Liver (tissue), 9 donors: Measurements from ENCODE around the gene PRR23E. TPM values are rescaled to one million over a fixed set of nuclear protein-coding genes. Genes with fewer than 3 reads are reported as not detected.

ENCODE experiments used
- DNase-seq: peaks from one replicate; pipeline ENCODE4 v3.0.0-alpha.2; 2017; ENCODE audit warnings: low spot score
- H3K27ac ChIP-seq, 2 donors: one replicate each; pipeline ENCODE4 v1.7.0; 2013; ENCODE audit warnings: inconsistent platforms in 2 of 2, low read length in 2 of 2, control low read depth in 1 of 2, low read depth in 1 of 2, mild to moderate bottlenecking in 1 of 2
- H3K27me3 ChIP-seq, 4 donors: one replicate each; pipeline versions ENCODE4 v1.6.1 to v1.7.0; 2013; ENCODE audit warnings: low read length in 3 of 4, inconsistent platforms in 1 of 4, mild to moderate bottlenecking in 1 of 4, moderate library complexity in 1 of 4; ENCODE audit not compliant: control insufficient read depth in 4 of 4, insufficient read depth in 4 of 4
- H3K36me3 ChIP-seq, 4 donors: one replicate each; pipeline versions ENCODE4 v1.6.1 to v1.7.0; 2013; ENCODE audit warnings: low read length in 3 of 4, mild to moderate bottlenecking in 3 of 4, low read depth in 1 of 4, moderate library complexity in 1 of 4; ENCODE audit not compliant: control insufficient read depth in 4 of 4, insufficient read depth in 3 of 4
- H3K4me1 ChIP-seq, 4 donors: one replicate each; pipeline versions ENCODE4 v1.6.1 to v1.7.0; 2013; ENCODE audit warnings: low read length in 3 of 4, mild to moderate bottlenecking in 3 of 4, moderate library complexity in 1 of 4; ENCODE audit not compliant: control insufficient read depth in 4 of 4, insufficient read depth in 4 of 4
- H3K4me3 ChIP-seq, 3 donors: one replicate each; pipeline versions ENCODE4 v1.6.1 to v1.7.0; 2013; ENCODE audit warnings: low read length in 3 of 3, control low read depth in 1 of 3, low read depth in 1 of 3, mild to moderate bottlenecking in 1 of 3
- H3K9ac ChIP-seq, 2 donors: one replicate each; pipeline ENCODE4 v1.7.0; 2013; ENCODE audit warnings: low read length in 2 of 2, mild to moderate bottlenecking in 2 of 2, moderate library complexity in 2 of 2, control low read depth in 1 of 2, low read depth in 1 of 2
- H3K9me3 ChIP-seq, 4 donors: one replicate each; pipeline versions ENCODE4 v1.6.1 to v1.7.0; 2013; ENCODE audit warnings: low read length in 3 of 4; ENCODE audit not compliant: control insufficient read depth in 4 of 4
- EGR1 ChIP-seq, 2 donors: IDR thresholded peaks; 2 replicates each; pipeline ENCODE4 v1.6.1; 2016 to 2018; ENCODE audit warnings: antibody characterized with exemption in 2 of 2, low read depth in 2 of 2
- FOXA1 ChIP-seq: IDR thresholded peaks from 2 replicates; pipeline ENCODE4 v1.6.1; 2016; ENCODE audit warnings: antibody characterized with exemption
- FOXA2 ChIP-seq: IDR thresholded peaks from 2 replicates; pipeline ENCODE4 v1.6.1; 2016; ENCODE audit warnings: antibody characterized with exemption
- GABPA ChIP-seq, 2 donors: IDR thresholded peaks in 1 of 2; conservative IDR thresholded peaks in 1 of 2; 2 replicates each; pipeline ENCODE4 v1.6.1; 2016; ENCODE audit warnings: antibody characterized with exemption in 2 of 2, mild to moderate bottlenecking in 1 of 2, moderate library complexity in 1 of 2
- HNF4A ChIP-seq, 2 donors: conservative IDR thresholded peaks; 2 replicates each; pipeline ENCODE4 v1.6.1; 2016; ENCODE audit warnings: antibody characterized with exemption in 2 of 2, mild to moderate bottlenecking in 2 of 2
- HNF4G ChIP-seq: IDR thresholded peaks from 2 replicates; pipeline ENCODE4 v1.6.1; 2016; ENCODE audit warnings: antibody characterized with exemption
- JUND ChIP-seq, 2 donors: IDR thresholded peaks; 2 replicates each; pipeline ENCODE4 v1.6.1; 2016; ENCODE audit warnings: antibody characterized with exemption in 2 of 2
- NR2F2 ChIP-seq: IDR thresholded peaks from 2 replicates; pipeline ENCODE4 v1.6.1; 2016; ENCODE audit warnings: antibody characterized with exemption
- RAD21 ChIP-seq, 2 donors: IDR thresholded peaks; 2 replicates each; pipeline ENCODE4 v1.6.1; 2016; ENCODE audit warnings: antibody characterized with exemption in 2 of 2, mild to moderate bottlenecking in 2 of 2
- RXRA ChIP-seq, 2 donors: IDR thresholded peaks; 2 replicates each; pipeline ENCODE4 v1.6.1; 2017 to 2018; ENCODE audit warnings: antibody characterized with exemption in 2 of 2, mild to moderate bottlenecking in 1 of 2
- SP1 ChIP-seq: IDR thresholded peaks from 2 replicates; pipeline ENCODE4 v1.6.1; 2018; ENCODE audit warnings: antibody characterized with exemption, mild to moderate bottlenecking
- TAF1 ChIP-seq: conservative IDR thresholded peaks from 2 replicates; pipeline ENCODE4 v1.6.1; 2016; ENCODE audit warnings: antibody characterized with exemption, mild to moderate bottlenecking
- YY1 ChIP-seq: IDR thresholded peaks from 2 replicates; pipeline ENCODE4 v1.6.1; 2016; ENCODE audit warnings: antibody characterized with exemption, mild to moderate bottlenecking
- WGBS: extraction: QIAGEN DNeasy Blood & Tissue Kit; methylation state at CpG from one replicate; pipeline ENCODE4 v1.1.7; 2013; 5-methylcytosine and 5-hydroxymethylcytosine counted together
- polyA plus RNA-seq, 2 donors: library from polyadenylated mRNA; stranded (reverse) in 1 of 2; unstranded in 1 of 2; fragments of 200-250 nt in 1 of 2; fragments of >200 nt in 1 of 2; fragmentation: Nextera tagmentation in 1 of 2; extraction: Ambion mirVana in 1 of 2; gene quantifications; one replicate each; pipeline versions ENCODE4 v1.2.1 to v1.2.3, GENCODE V29; 2013 to 2015
- total RNA-seq, 2 donors: library from RNA; depleted of rRNA; stranded (reverse); fragments of >200 nt; gene quantifications; one replicate each; pipeline ENCODE4 v1.2.3, GENCODE V29; 2014
- TF ChIP-seq, protein P1 (sequence below): fragments of 150-350 bp; IDR thresholded peaks from 2 replicates; pipeline ENCODE4 v1.5.1; 2017; ENCODE audit warnings: improper control_type of control experiment, low read depth, low read length; ENCODE audit not compliant: missing input control
- TF ChIP-seq, protein P2 (sequence below): IDR thresholded peaks from 2 replicates; pipeline ENCODE4 v1.6.1; 2016; ENCODE audit warnings: antibody characterized with exemption
- TF ChIP-seq, protein P3 (sequence below): IDR thresholded peaks from 2 replicates; pipeline ENCODE4 v1.6.1; 2016; ENCODE audit warnings: antibody characterized with exemption
- TF ChIP-seq, protein P4 (sequence below): IDR thresholded peaks from 2 replicates; pipeline ENCODE4 v1.6.1; 2016; ENCODE audit warnings: antibody characterized with exemption
- TF ChIP-seq, protein P5 (sequence below): IDR thresholded peaks from 2 replicates; pipeline ENCODE4 v1.6.1; 2016; ENCODE audit warnings: antibody characterized with exemption, mild to moderate bottlenecking
- donor health status: healthy.
- donor health status: healthy.
- donor health status: healthy.
- donor health status: healthy.
- donor health status: healthy.

Gene PRR23E
- total and polyA plus RNA-seq, 4 donors: not detected

DNA sequence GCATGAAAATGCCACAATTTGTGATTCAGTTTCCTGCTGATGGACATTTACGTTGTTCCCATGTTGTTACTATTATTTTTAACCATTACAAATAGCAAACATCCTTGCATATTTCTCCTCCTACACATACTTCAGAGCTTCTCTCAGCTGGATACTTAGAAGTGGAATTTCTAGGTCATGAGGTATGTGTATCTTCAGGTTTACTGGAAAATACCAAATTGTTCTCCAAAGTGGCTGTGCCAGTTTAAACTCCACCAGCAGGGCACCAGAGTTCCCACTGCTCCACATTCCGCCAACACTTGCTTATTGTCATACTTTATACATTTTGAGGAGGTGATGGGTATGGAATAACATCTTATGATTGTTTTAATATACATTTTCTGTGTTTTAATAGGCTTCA is 45.7 kb downstream of the PRR23E start:
- Histone ChIP-seq H3K4me1 (no peaks in the 10 kb centered on the region), H3K9me3 (peaks cover 0 to 4% (median 1%) of the 10 kb centered on the region in 4 donors), H3K4me3 (no peak overlapping the region), H3K27ac (no peak overlapping the region), H3K9ac (no peak overlapping the region), H3K36me3 (no peaks in the 10 kb centered on the region), H3K27me3 (no peaks in the 10 kb centered on the region)
- 77% methylated on average over 2 of the region's 2 CpGs for WGBS
- TF ChIP-seq, protein P1, sequence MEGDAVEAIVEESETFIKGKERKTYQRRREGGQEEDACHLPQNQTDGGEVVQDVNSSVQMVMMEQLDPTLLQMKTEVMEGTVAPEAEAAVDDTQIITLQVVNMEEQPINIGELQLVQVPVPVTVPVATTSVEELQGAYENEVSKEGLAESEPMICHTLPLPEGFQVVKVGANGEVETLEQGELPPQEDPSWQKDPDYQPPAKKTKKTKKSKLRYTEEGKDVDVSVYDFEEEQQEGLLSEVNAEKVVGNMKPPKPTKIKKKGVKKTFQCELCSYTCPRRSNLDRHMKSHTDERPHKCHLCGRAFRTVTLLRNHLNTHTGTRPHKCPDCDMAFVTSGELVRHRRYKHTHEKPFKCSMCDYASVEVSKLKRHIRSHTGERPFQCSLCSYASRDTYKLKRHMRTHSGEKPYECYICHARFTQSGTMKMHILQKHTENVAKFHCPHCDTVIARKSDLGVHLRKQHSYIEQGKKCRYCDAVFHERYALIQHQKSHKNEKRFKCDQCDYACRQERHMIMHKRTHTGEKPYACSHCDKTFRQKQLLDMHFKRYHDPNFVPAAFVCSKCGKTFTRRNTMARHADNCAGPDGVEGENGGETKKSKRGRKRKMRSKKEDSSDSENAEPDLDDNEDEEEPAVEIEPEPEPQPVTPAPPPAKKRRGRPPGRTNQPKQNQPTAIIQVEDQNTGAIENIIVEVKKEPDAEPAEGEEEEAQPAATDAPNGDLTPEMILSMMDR: no peak
- no peak for TF ChIP-seq HNF4A (conservative IDR thresholded peaks at IDR 0.05)
- no peak for TF ChIP-seq SP1
- no peak for TF ChIP-seq EGR1 (IDR thresholded peaks at IDR 0.05; ENCODE audit: low read depth in 2 of 2)
- no peak for TF ChIP-seq RAD21 (IDR thresholded peaks at IDR 0.05)
- no peak for TF ChIP-seq FOXA1
- TF ChIP-seq, protein P2, sequence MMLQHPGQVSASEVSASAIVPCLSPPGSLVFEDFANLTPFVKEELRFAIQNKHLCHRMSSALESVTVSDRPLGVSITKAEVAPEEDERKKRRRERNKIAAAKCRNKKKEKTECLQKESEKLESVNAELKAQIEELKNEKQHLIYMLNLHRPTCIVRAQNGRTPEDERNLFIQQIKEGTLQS: no peak
- TF ChIP-seq YY1: no peak
- TF ChIP-seq, protein P3, sequence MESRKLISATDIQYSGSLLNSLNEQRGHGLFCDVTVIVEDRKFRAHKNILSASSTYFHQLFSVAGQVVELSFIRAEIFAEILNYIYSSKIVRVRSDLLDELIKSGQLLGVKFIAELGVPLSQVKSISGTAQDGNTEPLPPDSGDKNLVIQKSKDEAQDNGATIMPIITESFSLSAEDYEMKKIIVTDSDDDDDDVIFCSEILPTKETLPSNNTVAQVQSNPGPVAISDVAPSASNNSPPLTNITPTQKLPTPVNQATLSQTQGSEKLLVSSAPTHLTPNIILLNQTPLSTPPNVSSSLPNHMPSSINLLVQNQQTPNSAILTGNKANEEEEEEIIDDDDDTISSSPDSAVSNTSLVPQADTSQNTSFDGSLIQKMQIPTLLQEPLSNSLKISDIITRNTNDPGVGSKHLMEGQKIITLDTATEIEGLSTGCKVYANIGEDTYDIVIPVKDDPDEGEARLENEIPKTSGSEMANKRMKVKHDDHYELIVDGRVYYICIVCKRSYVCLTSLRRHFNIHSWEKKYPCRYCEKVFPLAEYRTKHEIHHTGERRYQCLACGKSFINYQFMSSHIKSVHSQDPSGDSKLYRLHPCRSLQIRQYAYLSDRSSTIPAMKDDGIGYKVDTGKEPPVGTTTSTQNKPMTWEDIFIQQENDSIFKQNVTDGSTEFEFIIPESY: no peak
- TF ChIP-seq, protein P4, sequence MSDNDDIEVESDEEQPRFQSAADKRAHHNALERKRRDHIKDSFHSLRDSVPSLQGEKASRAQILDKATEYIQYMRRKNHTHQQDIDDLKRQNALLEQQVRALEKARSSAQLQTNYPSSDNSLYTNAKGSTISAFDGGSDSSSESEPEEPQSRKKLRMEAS: no peak
- no peak for TF ChIP-seq FOXA2
- TF ChIP-seq HNF4G: no peak
- TF ChIP-seq RXRA (IDR thresholded peaks at IDR 0.05): no peak
- TF ChIP-seq NR2F2: no peak
- TF ChIP-seq GABPA (IDR thresholded peaks at IDR 0.05 in 1 of 2, conservative IDR thresholded peaks at IDR 0.05 in 1 of 2): no peak
- no peak for DNase-seq

DNA sequence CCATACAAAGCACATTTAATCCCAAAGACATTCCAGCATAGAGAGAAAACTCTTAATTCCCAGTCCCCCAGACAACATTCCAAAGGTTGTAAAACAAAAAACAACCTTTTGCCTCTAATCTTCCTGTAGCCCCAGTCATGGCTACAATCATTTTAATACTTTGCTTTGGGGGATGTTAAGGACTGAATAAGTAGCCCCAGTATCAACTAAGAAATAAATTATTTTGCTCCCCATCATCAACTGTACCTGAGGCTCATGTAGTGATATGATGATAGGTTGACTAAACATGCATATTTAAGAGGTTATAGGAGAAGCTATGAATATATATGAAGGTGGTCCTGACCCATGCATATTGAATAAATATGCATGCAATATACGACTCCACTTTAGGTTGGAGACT is 54.4 kb downstream of the PRR23E start:
- TF ChIP-seq HNF4A (conservative IDR thresholded peaks at IDR 0.05): no peak
- TF ChIP-seq NR2F2: no peak
- no peak for TF ChIP-seq TAF1
- TF ChIP-seq, protein P3: no peak
- TF ChIP-seq SP1: no peak
- TF ChIP-seq EGR1 (IDR thresholded peaks at IDR 0.05; ENCODE audit: low read depth in 2 of 2): no peak
- TF ChIP-seq, protein P1: no peak
- no peak for TF ChIP-seq RXRA (IDR thresholded peaks at IDR 0.05)
- no peak for TF ChIP-seq FOXA1
- TF ChIP-seq FOXA2: no peak
- TF ChIP-seq HNF4G: no peak
- TF ChIP-seq GABPA (IDR thresholded peaks at IDR 0.05 in 1 of 2, conservative IDR thresholded peaks at IDR 0.05 in 1 of 2): no peak
- TF ChIP-seq, protein P5, sequence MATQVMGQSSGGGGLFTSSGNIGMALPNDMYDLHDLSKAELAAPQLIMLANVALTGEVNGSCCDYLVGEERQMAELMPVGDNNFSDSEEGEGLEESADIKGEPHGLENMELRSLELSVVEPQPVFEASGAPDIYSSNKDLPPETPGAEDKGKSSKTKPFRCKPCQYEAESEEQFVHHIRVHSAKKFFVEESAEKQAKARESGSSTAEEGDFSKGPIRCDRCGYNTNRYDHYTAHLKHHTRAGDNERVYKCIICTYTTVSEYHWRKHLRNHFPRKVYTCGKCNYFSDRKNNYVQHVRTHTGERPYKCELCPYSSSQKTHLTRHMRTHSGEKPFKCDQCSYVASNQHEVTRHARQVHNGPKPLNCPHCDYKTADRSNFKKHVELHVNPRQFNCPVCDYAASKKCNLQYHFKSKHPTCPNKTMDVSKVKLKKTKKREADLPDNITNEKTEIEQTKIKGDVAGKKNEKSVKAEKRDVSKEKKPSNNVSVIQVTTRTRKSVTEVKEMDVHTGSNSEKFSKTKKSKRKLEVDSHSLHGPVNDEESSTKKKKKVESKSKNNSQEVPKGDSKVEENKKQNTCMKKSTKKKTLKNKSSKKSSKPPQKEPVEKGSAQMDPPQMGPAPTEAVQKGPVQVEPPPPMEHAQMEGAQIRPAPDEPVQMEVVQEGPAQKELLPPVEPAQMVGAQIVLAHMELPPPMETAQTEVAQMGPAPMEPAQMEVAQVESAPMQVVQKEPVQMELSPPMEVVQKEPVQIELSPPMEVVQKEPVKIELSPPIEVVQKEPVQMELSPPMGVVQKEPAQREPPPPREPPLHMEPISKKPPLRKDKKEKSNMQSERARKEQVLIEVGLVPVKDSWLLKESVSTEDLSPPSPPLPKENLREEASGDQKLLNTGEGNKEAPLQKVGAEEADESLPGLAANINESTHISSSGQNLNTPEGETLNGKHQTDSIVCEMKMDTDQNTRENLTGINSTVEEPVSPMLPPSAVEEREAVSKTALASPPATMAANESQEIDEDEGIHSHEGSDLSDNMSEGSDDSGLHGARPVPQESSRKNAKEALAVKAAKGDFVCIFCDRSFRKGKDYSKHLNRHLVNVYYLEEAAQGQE: no peak
- TF ChIP-seq, protein P4: no peak
- no peak for TF ChIP-seq YY1
- TF ChIP-seq, protein P2: no peak
- TF ChIP-seq RAD21 (IDR thresholded peaks at IDR 0.05): no peak
- no peak for TF ChIP-seq JUND (IDR thresholded peaks at IDR 0.05)
- 69% methylated on average over 1 of the region's 1 CpG for WGBS
- no peaks in the 10 kb centered on the region for H3K4me1 ChIP-seq
- H3K27me3 ChIP-seq: no peaks in the 10 kb centered on the region
- no peak for DNase-seq
- no peak overlapping the region for H3K4me3 ChIP-seq
- H3K36me3 ChIP-seq: no peaks in the 10 kb centered on the region
- H3K9me3 ChIP-seq: peaks cover 0 to 5% (median under 1%) of the 10 kb centered on the region in 4 donors
- no peak overlapping the region for H3K9ac ChIP-seq
- no peak overlapping the region for H3K27ac ChIP-seq
